T follicular helper cell (primary cell): Measurements from ENCODE around the gene MED16.
"Not testable (repeated sequence)": the region's sequence is repeated elsewhere in the genome, so short reads cannot be mapped to it uniquely, and the experiment has no call there.

Experiments used
- DNase-seq: peaks from one replicate; pipeline ENCODE4 v3.0.0-alpha.2; 2020; ENCODE audit warnings: low read depth

The MED16 gene

DNA sequence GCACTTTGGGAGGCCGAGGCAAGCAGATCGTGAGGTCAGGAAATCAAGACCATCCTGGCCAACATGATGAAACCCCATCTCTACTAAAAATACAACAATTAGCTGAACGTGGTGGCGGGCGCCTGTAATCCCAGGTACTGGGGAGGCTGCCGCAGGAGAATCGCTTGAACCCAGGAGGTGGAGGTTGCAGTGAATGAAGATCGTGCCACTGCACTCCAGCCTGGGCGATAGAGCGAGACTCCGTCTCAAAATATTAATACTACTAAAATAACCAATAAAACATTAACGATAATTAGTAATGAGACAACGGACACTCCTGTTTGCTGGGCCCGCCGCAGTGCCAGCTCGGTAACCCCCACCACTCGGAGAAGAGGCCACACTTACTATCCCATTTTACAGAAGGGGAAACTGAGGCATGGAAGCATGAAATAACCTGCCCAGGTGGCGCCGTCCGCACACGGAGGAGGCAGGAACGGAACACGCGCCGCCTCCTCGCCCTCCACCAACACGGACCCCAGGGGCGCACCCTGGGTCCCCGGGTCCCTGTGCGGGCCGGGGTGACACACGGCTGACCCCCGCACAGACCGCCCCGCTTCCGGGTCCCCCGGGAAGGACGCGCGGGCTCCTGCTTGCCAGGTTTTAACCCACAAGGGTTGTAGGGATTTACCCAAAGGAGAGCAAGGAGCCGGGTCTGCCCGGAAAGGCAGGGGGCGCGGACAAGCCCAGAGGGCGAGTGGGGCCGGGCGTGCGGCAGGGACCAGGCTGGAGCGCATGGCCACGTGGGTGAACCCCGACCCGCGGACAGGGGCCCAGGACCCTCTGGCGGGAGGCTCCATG is 18.4 kb upstream of the MED16 start:
- DNase-seq: no peak

DNA sequence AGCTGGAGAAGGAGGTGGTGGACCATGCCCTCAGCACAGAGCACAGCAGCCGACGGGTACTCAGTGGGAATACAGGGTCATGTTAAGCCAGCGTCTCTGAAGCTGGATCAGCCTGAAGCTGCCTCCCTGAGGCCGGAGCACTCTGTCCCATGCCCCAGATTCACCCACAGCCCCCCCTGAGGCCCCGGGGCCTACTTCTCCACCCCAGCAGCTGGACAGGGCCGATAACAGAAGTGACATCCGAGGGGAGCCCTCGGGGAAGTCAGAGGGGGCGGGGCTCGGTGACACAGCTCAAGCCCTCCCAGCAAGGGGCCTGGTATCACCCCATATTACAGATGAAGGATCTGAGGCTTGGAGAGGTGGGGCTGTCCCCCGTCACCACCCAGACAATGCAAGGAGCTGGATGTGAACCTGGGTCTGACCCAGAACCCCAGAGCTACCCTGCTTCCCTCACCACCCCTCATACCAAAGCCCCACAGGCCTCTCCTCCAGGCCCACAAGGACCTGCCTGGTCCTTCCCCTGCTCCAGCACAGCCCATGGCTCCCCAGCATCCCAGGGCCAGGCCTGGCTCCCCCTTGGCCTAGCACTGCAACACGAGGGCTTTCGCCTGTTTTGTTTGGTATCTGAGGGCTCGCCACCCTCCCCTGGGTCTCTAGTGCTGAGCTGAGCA is 14.3 kb upstream of the MED16 start:
- no peak for DNase-seq

DNA sequence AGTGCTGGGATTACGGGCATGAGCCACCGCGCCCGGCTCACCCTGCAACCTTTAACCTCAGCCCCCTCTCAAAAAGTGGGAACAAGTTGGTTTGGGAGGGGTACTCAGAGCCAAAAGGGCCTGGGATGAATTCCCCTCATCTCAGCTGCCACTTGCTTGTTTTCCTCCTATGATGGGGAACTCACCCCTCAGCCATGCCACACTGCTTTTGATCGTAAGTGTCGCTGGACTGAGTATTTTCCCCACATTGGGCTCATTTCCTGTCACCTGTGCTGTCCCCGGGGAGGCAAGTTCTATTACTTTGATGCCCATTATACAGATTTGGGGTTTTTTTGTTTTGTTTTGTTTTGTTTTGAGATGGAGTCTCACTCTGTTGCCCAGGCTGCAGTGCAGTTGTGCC is 13.5 kb upstream of the MED16 start:
- no peak for DNase-seq

DNA sequence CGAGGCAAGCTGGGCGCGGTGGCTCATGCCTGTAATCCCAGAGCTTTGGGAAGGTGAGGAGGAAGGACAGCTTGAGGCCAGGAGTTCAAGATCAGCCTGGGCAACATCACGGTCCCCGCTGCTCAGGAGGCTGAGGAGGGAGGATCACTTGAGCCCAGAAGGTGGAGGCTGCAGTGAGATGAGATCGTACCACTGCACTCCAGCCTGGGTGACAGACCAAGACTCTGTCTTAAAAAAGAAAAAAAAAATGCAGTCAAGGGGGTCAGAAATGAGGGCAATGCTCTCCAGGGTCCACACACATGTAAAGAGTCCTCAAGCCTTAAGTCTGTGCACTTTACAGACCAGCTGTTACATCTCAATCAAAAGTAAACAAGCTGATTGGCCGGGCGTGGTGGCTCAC is 11.6 kb upstream of the MED16 start:
- DNase-seq: no peak

DNA sequence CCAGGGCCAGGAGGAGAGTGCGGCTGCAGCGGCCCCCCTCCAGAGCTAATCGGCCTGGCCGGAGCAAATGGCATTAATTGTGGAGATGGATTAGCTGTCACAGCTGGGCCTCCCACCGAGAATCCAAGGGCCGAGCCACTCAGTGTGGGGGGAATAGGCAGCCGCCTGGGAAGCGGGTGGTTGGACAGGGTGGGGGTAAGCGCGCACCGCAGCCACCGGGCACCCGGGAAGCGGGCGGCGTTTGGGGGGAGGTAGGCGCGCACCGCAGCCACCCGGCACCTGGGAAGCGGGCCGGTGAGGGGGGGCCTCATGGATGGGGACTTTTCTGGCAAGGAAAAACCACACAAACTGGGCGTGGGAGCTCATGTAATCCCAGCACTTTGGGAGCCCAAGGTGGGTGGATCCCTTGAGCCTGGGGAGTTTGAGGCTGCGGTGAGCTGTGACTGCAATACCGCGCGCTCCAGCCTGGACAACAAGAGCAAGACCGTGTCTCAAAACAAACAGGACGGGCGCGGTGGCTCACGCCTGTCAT is 10.3 kb upstream of the MED16 start:
- no peak for DNase-seq

DNA sequence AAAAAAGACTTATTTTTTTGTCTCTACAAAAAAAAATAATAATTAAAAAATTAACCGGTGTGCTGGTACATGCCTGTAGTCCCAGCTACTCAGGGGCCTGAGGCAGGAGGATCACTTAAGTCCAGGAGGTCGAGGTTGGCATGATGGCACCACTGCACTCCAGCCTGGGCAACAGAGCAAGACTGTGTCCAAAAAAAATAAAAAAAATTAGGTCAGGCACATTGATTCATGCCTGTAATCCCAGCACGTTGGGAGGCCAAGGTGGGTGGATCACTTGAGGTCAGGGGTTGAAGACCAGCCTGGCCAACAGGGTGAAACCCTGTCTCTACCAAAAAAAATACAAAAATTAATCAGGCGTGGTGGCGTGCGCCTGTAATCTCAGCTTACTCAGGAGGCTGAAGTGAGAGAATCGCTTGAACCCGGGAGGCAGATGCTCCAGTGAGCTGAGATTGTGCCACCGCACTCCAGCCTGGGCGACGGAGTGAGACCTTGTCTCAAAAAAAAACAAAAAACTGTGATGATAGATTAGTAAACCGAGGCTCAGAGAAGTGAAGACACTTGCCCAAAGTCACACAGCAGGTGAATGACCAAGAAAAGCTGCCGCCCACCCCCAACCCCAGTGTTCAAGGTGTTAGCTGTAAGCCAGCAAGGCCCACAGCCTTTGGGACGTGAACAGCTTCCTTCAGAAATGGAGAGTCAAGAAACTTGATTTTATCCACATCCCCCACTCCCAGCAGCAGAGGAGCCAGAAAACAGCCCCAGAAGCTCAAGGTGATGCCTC is 9.6 kb upstream of the MED16 start:
- DNase-seq: no peak

DNA sequence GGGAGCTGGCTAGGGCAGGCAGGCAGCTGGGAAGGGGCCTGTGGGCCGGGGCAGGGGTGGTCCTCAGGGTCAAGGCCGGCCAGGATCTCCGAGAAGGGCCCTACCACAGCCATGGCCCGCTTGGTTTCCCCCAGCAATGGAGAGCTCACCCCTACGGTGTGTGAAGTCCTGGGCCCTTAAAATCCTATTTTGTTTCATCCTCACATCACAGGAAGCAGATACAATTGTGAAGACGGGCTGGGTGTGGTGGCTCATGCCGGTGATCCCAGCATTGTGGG is 9.0 kb upstream of the MED16 start:
- no peak for DNase-seq

DNA sequence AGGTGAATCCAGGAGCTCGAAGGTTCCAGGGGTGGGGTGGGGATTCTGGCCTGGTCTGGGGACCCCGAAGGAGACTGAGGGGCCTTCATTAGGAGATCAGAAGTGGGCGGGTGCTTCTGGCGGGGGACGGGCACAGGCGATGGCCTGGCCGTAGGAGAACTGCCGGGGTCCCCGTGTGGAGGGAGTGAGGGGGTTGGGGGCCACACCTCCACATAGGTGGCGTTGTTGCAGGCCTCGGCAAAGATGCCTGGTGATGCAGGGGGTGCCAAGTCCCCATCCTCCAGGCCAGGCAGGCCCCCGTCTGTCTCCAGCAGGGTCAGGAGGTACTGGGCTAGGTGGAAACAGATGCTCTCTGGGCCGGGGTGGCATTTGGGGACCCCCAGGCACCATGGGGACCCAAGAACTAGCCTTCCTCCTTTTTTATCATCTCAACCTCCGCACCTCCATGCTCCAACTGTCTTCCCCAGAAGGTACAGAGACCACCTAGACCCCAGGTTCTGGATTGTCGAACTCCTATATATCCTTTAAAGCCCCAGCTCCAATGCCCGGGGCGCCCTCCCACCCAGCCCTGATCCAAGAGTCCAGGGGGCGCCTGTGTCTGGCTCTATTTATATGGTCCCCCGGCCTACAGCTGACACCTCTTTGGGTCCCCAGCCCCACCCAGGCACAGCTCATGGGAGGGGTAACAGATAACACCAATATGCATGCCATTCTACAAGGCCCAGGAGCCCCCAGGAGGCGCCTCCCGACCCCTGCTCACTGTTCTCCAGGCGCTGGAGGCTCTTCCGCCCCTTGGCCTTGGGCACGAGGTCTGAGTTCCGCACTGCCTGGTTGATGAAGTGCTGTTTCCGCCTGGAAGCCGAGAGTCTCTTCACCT is 8.5 kb upstream of the MED16 start:
- no peak for DNase-seq

DNA sequence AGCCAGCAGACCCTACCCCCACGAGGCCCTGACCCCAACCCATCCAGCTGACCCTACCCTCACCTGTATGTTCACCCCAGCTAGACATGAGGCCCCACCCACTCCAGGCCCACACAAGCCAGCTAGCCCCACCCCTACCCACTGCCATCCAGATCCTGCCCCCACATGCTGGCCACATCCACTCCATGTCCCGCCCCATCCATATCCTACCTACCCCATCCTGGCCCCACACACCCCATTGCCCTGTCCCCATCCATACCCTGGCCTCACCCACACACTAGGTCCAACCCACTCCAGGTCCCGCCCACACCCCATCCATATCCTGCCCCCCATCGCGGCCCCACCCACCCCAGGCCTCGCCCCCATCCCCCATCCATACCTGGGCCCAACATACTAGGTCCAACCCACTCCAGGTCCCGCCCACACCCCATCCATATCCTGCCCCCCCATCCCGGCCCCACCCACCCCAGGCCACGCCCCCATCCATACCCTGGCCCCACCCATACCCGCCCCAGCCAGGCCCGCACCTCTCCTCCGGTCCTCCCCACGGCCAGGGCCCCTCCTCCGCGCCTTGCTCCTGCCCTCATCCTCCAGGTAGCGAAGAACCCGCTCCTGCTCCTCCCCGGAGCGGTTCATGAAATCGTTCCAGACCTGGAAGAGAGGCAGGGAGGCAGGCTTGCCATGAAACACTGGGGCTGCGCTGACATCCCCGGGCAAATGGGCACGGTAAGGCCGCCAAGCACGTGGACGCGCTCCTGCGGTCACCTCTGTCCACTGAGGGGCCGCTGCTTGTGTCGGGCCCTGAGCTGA is 7.5 kb upstream of the MED16 start:
- no peak for DNase-seq

DNA sequence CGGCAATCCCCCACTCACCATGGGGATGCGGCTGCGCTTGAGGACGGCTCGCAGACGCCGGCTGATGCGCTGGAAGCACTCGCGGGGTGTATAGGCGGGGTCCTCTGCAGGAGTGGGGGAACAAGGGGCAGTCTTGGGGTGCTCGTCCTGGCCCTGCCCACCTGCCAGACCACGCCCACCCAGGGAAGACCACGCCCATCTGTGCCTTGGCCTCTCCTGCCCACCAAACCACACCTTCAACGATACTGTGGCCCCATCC is 7.0 kb upstream of the MED16 start:
- no peak for DNase-seq

DNA sequence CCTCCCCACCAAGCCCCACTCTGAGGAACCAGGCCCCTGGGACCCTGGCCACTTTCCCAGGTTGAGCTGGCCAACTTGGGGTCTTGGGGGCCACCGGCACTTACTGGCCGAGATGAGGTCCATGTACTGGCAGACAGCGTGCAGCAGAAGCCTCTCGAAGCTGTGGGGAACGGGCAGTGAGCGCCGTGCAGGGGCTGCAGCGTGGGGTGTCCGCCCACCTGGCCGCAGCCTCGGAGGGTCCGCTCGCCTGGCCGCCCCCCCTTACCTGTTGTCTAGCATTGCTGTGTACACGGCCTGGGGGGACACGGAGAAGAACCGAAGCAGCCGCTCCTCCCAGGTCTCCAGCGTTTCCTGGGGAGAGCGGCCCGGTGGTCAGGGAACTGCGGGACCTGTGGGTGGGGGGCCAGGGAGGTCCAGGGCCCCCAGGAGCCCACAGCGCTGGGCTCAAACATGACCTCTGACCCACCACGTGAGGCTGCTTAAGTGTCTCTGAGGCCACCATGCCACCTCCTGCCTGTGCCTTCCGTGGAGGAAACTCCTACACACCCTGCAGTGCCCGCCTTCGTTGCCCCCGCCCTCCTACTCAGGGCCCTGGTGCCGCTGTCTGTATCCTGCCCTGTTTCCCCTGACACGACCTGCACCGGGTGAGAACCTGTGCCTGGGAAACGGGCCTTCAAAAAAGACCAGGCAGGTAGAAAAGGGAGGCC is 6.5 kb upstream of the MED16 start:
- no peak for DNase-seq

DNA sequence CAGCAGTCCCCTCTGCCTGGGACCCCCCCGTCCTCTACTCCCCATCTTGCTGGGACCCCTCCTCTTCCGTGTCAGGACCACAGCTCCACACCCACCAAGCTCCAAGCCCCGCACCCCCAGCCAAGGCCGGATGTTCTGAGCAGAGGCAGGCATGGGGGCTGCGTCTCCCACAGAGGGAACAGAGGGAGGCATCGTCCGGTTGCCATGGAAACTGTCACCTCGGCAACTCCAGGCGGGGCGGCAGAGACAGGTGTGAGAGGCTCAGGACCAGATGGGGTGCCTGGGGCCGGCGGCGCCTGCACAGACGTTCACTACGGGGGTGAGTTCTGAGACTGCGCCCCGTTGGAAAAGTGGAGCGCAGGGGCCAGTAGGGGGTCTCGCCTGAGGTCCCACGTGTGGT is 5.7 kb upstream of the MED16 start:
- no peak for DNase-seq

DNA sequence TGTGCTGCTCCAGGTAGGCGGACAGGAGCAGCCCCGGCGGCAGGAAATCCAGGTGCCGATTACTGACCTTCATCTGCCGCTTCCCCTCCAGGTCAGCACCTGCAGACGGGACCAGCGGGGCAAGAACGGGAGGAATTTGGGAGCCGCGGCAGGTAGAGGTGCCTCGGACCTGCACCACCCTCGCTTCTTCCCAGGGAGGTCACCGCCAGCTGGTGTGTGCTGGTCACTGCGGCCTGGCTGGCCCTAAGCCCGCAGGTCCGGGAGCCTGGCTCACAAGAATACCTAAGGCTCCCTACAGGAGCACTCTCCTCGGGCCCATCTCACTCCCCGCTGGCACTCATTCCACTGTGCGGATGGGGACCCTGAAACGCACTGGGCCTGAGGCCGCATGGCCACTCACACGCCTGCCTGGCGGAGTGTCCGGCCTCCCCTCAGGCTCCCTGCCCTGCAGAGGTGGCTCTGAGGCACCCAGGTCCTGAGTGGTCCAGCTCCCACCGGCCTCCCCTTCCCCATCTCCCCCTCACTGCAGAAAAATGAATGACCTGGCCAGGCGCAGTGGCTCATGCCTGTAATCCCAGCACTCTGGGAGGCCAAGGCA is 4.6 kb upstream of the MED16 start:
- no peak for DNase-seq

DNA sequence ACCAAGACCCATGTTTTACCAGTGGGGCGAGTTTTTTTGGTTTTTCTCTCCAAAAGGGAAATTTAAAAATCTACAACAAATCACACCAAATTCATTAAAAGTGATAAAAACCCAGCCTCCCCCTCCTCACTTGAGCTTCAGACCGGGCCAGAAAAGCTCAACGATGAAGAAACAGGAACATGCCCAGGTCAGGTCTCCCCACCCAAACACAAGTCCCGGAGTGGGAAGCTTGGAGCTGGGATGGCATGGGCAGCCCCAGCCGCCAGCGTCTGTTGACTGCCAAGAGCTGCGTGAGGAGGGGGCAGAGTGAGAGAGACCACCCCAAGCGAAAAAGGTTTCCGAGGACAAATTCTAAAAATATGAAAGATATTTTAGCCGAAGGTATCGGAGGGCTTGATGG is 4.0 kb upstream of the MED16 start:
- DNase-seq: no peak

DNA sequence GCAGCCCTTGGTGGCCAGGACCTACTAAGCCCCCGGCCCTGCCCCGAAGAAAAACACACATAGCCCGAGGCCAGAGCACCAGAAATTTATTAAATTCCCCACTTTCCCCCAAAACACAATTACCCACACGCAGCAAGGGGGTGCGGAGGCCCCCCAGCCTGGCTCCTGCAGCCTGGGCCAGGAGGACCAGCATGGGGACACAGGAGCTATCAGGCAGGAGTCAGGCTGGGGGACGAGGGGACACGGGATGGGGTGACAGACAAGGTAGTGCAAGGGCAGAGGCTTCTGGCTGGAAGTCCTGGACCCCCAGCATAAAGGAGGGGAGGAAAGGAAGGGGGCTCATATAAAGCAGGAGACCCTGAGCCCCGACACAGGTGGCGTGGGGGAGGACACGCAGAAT is 3.4 kb upstream of the MED16 start:
- DNase-seq: no peak

DNA sequence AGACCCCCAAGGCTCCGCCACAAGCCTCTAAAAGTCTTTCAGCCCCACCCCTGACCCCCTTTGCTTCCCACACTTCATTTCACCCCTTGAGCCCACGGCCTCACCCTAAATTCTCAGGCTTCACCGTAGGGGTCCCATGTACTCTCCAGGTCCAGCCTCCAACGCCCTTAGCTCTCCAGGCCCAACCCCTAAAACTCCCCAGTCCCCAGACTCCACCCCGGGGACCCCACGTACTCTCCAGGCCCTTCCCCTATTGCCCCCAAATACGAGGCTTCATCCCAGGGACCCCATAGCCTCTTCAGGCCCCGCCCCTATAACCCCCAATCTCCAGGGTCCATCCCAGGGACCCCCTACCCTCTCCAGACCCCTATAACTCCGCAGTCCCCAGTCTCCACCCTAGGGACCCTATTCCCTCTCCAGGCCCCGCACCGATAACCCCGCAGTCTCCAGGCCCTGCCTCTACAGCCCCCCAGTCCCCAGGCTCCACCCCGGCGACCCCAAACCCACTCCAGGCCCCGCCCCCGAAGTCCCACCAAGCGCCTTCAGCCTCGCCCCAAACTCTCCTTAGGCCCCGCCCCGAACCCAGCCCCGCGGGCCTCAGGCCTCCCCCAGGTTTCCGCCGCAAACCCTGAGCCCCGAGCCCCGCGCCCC is 619 bp downstream of the MED16 start:
- DNase-seq: no peak

DNA sequence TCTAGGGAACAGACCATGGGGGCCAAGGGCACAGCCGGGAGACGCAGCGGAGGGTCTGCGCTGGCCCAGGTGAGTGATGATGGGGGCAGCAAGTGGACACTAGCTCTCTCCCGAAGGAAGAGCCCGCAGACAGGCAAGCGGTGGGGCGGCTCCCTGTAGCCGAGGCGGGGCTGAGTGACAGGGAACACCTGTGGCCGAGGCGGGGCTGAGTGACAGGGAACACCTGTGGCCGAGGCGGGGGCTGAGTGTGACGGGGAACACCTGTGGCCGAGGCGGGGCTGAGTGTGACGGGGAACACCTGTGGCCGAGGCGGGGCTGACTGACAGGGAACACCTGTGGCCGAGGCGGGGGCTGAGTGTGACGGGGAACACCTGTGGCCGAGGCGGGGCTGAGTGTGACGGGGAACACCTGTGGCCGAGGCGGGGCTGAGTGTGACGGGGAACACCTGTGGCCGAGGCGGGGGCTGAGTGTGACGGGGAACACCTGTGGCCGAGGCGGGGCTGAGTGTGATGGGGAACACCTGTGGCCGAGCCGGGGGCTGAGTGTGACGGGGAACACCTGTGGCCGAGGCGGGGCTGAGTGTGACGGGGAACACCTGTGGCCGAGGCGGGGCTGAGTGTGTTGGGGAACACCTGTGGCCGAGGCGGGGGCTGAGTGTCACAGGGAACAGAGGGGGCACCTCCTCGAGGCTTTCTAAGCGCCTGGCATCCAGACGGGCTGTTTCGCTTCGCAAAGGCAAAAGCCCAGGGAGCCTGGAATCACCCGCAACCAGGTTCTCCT is 1.4 kb downstream of the MED16 start:
- not testable (repeated sequence) for DNase-seq

DNA sequence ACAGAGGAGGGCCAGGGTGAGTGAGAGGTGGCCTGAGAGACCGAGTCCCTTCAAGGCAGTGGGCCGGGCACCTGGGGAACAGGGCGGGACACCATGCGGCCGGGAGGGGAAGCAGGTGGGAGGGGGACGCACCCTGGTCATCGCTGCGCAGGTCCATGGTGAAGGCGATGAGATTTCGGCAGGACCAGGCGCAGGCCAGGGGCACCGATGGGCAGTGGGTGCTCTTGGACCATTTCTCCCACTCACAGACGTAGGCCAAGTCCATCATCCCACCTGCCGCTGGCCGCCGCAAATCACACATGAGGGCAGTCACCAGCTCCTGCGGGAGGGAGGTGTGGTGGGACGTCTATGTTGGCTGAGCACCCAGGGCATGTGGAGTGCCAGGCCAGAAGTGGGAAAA is 2.2 kb downstream of the MED16 start:
- DNase-seq: no peak
